ENCODE measurements around the gene PDCD10. TPM values are rescaled to one million over a fixed set of nuclear protein-coding genes. Genes with fewer than 3 reads are reported as not detected.

PDCD10 gene
- polyA plus RNA-seq, 1 donor (not counting 4 experiments of a cell fraction or from before 2014, with no cell fraction given) = 131 TPM

DNA sequence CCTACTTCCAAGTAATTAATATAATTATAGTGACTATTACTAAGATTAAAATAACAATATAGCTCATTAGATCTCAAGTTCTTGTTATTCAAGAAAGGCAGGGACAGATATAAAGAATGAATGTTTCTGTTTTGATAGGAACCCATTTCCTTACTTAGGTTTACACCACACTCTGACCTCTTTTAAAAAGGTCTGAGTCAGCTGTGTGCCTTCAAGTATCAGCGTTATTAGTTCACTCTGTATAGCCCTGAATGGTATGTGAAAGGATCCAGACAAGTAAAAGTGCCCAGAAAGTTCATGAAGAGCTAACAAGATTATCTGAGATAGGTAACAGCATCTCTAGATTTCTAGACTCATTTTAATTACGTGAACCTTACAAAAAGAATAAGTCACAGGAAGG lies 28.9 kb downstream of the PDCD10 start:
- Histone ChIP-seq H3K4me1 (ENCODE audit: control insufficient read depth, extremely low read depth, insufficient read depth, low read length) (no peaks in the 10 kb centered on the region), H3K27ac (ENCODE audit: control insufficient read depth, insufficient read depth, low read length) (no peak overlapping the region), H3K4me3 (ENCODE audit: control insufficient read depth in 2 of 3, extremely low read depth in 1 of 3, insufficient read depth in 2 of 3, low read depth in 1 of 3, low read length in 3 of 3) (no peak overlapping the region), H3K4me2 (ENCODE audit: control insufficient read depth, extremely low read depth, insufficient read depth, low read depth, low read length) (no peak overlapping the region), H3K9me1 (ENCODE audit: control insufficient read depth, extremely low read depth, insufficient read depth, low read length) (no peaks in the 10 kb centered on the region), H3K36me3 (ENCODE audit: control insufficient read depth in 2 of 2, extremely low read depth in 1 of 2, insufficient read depth in 2 of 2, low read length in 2 of 2) (peaks cover 7 to 10% of the 10 kb centered on the region in 2 experiments), H3K9ac (ENCODE audit: control insufficient read depth, extremely low read depth, insufficient read depth, low read length) (no peak overlapping the region), H3K79me2 (ENCODE audit: control insufficient read depth, insufficient read depth, low read length) (peaks cover 61% of the 10 kb centered on the region), H3K27me3 (ENCODE audit: control insufficient read depth, extremely low read depth, insufficient read depth, low read length) (no peaks in the 10 kb centered on the region), H4K20me1 (ENCODE audit: control insufficient read depth, extremely low read depth, insufficient read depth, low read length) (no peaks in the 10 kb centered on the region), H2AFZ (ENCODE audit: control insufficient read depth, low read length) (no peak overlapping the region), H3K9me3 (ENCODE audit: control insufficient read depth, low read depth, low read length) (no peaks in the 10 kb centered on the region)
- no peak for FAIRE-seq
- TF ChIP-seq EZH2 (IDR thresholded peaks at IDR 0.05; ENCODE audit: low read length) = no peak
- TF ChIP-seq, protein P1, sequence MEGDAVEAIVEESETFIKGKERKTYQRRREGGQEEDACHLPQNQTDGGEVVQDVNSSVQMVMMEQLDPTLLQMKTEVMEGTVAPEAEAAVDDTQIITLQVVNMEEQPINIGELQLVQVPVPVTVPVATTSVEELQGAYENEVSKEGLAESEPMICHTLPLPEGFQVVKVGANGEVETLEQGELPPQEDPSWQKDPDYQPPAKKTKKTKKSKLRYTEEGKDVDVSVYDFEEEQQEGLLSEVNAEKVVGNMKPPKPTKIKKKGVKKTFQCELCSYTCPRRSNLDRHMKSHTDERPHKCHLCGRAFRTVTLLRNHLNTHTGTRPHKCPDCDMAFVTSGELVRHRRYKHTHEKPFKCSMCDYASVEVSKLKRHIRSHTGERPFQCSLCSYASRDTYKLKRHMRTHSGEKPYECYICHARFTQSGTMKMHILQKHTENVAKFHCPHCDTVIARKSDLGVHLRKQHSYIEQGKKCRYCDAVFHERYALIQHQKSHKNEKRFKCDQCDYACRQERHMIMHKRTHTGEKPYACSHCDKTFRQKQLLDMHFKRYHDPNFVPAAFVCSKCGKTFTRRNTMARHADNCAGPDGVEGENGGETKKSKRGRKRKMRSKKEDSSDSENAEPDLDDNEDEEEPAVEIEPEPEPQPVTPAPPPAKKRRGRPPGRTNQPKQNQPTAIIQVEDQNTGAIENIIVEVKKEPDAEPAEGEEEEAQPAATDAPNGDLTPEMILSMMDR (optimal IDR thresholded peaks at IDR 0.05 in 1 of 3, IDR thresholded peaks at IDR 0.05 in 1 of 3, conservative IDR thresholded peaks at IDR 0.05 in 1 of 3; ENCODE audit: extremely low read depth in 1 of 3, insufficient read depth in 2 of 3, low read length in 3 of 3) = no peak
- dilution Hi-C loops (cut with MboI; ENCODE audit: extremely low pct_ligation_motif_present, low sequenced_read_pairs) = no loop called here
- DNase-seq (ENCODE audit: low read depth, low spot score) = no peak

DNA sequence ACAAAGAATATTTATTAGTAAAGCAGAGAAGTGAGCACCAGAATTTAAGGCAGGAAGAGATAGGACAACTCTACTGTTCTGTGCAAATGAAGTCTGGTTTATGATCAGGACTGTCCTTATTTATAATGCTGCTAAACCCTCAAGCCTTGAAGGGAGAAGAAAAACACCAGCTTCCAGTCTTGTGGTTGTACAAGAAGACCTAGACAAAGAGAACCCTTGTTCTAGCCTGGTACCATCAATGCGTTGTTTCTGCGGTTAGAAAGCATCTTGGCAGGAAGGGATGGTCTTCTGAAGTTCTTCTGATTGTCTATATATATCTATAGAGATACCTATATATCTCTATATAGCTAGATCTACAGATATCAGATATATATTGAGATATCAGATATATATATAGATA lies 33.8 kb downstream of the PDCD10 start:
- no peaks in the 10 kb centered on the region for H3K4me1 ChIP-seq (ENCODE audit: control insufficient read depth, extremely low read depth, insufficient read depth, low read length)
- no peak overlapping the region for H3K4me3 ChIP-seq (ENCODE audit: control insufficient read depth in 2 of 3, extremely low read depth in 1 of 3, insufficient read depth in 2 of 3, low read depth in 1 of 3, low read length in 3 of 3)
- no peak overlapping the region for H3K27ac ChIP-seq (ENCODE audit: control insufficient read depth, insufficient read depth, low read length)
- no peak overlapping the region for H3K4me2 ChIP-seq (ENCODE audit: control insufficient read depth, extremely low read depth, insufficient read depth, low read depth, low read length)
- H3K27me3 ChIP-seq (ENCODE audit: control insufficient read depth, extremely low read depth, insufficient read depth, low read length) = no peaks in the 10 kb centered on the region
- DNase-seq (ENCODE audit: low read depth, low spot score) (no peak), FAIRE-seq (no peak)
- peaks cover 33% of the 10 kb centered on the region for H3K79me2 ChIP-seq (ENCODE audit: control insufficient read depth, insufficient read depth, low read length)
- no peaks in the 10 kb centered on the region for H4K20me1 ChIP-seq (ENCODE audit: control insufficient read depth, extremely low read depth, insufficient read depth, low read length)
- dilution Hi-C loops (cut with MboI; ENCODE audit: extremely low pct_ligation_motif_present, low sequenced_read_pairs) = no loop called here
- TF ChIP-seq, protein P1 (optimal IDR thresholded peaks at IDR 0.05 in 1 of 3, IDR thresholded peaks at IDR 0.05 in 1 of 3, conservative IDR thresholded peaks at IDR 0.05 in 1 of 3; ENCODE audit: extremely low read depth in 1 of 3, insufficient read depth in 2 of 3, low read length in 3 of 3) = no peak
- no peak for TF ChIP-seq EZH2 (IDR thresholded peaks at IDR 0.05; ENCODE audit: low read length)
- H2AFZ ChIP-seq (ENCODE audit: control insufficient read depth, low read length) = no peak overlapping the region
- H3K9me1 ChIP-seq (ENCODE audit: control insufficient read depth, extremely low read depth, insufficient read depth, low read length) = no peaks in the 10 kb centered on the region
- no peaks in the 10 kb centered on the region for H3K9me3 ChIP-seq (ENCODE audit: control insufficient read depth, low read depth, low read length)
- H3K36me3 ChIP-seq (ENCODE audit: control insufficient read depth in 2 of 2, extremely low read depth in 1 of 2, insufficient read depth in 2 of 2, low read length in 2 of 2) = peaks cover 3 to 4% of the 10 kb centered on the region in 2 experiments
- H3K9ac ChIP-seq (ENCODE audit: control insufficient read depth, extremely low read depth, insufficient read depth, low read length) = no peak overlapping the region

Measured in keratinocyte (primary cell).